Right kidney (tissue), 9 donors: ENCODE results near the gene ZNFX1.
"Not testable (repeated sequence)": the region's sequence is repeated elsewhere in the genome, so short reads cannot be mapped to it uniquely, and the experiment has no call there.

Experiments
- DNase-seq: peaks from one replicate; pipeline ENCODE4 v3.0.0-alpha.2; 2016
- long read RNA-seq, 8 donors: transcript quantifications; one replicate each; lab custom pipeline, GENCODE V29; 2026

Gene ZNFX1
- long read RNA-seq, donor 1: 0 reads
- long read RNA-seq, donor 2, partial matches to known transcripts: 549 of 894 reads
- long read RNA-seq, donor 2, other reads (novel, unspliced or antisense): 345 of 894 reads
- long read RNA-seq, donor 3, partial matches to known transcripts: 67 of 328 reads
- long read RNA-seq, donor 3, other reads (novel, unspliced or antisense): 261 of 328 reads
- long read RNA-seq, donor 4, partial matches to known transcripts: 439 of 725 reads
- long read RNA-seq, donor 4, other reads (novel, unspliced or antisense): 286 of 725 reads
- long read RNA-seq, donor 5: 0 reads
- long read RNA-seq, donor 6, partial matches to known transcripts: 481 of 707 reads
- long read RNA-seq, donor 6, other reads (novel, unspliced or antisense): 226 of 707 reads
- long read RNA-seq, donor 7, partial matches to known transcripts: 879 of 1,404 reads
- long read RNA-seq, donor 7, other reads (novel, unspliced or antisense): 525 of 1,404 reads
- long read RNA-seq, donor 8, partial matches to known transcripts: 191 of 616 reads
- long read RNA-seq, donor 8, other reads (novel, unspliced or antisense): 425 of 616 reads

DNA sequence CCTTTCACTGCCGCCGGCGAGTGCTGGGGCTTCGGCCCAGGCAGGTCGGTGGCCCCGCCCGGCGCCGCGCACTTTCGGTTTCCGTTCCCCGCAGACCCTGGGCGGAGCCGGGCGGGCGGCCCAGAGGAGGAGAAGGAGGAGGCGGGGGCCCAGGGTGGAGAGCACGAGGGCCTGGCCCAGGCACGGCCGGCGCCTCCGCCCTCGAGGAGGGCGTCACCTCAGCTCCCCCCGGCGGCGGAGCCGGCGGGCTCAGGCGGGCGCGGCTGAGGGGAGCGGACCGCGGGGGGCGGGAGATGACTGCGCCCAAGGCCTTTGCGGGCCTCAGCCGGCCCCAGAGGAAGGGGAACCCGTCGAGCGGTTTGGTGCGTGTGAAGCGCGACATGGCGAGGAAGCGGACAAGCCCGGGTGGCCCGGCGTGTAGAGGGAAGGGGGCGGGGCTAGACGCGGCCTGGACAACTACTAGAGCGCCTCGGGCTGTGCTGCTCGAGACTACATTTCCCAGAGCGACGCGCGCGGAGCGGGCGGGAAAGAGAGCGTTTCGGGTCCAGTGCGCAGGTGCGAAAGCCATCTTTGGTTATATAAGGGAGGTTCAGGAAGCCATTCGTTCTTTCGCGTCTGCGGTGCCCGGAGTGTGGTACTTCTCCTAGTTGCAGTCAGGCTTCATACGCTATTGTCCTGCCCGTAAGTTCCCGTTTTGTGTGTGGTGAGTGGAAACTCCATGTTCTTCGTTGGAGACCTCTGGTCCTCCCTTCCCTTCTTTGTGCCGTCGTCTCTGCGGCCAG lies at the start of gene ZNFX1:
TSS of gene ZNFX1 (minus strand) at position 22 of the 782 bp plus-strand sequence. CDS start 2,218 bp downstream, outside the sequence.
- DNase-seq: peak; percentile 100

DNA sequence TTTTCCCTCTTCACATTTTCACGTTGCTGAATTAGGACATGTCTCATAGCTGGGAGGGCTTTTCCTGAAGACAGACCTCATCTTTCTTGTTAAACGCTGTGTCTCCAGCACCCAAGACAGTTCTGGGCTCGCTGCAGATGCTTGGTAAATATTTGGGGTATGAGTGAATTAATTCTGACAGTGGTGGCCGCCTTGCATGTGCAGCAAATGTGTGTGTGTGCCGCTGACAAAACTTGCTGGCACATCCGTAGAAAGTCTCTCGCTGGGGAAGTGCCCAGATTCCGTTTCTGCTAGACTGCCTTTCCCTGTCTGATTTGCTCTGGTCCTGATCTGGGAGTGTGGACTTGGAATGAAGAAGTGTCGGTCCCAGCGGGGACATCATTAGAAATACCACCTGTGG lies 48.2 kb upstream of the ZNFX1 start:
- no peak for DNase-seq

DNA sequence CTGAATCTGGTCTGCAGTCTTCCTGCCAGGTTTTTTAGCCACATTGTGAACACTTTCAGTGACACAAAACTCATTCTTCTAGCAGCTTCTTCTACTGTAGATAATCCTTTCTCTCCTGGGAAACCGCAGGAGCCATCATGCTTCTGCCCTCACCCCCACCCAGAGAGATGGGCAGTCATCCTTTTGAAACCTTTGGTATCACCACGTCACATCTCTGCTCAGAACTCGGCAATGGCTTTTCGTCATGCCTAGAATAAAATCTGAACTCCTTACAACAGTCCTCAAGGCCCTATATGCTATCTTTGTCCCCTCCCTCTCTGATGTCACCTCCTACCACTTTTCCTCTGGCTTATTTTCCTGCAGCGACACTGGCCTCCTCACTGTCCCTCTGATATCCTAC lies 46.4 kb upstream of the ZNFX1 start:
- DNase-seq: no peak

DNA sequence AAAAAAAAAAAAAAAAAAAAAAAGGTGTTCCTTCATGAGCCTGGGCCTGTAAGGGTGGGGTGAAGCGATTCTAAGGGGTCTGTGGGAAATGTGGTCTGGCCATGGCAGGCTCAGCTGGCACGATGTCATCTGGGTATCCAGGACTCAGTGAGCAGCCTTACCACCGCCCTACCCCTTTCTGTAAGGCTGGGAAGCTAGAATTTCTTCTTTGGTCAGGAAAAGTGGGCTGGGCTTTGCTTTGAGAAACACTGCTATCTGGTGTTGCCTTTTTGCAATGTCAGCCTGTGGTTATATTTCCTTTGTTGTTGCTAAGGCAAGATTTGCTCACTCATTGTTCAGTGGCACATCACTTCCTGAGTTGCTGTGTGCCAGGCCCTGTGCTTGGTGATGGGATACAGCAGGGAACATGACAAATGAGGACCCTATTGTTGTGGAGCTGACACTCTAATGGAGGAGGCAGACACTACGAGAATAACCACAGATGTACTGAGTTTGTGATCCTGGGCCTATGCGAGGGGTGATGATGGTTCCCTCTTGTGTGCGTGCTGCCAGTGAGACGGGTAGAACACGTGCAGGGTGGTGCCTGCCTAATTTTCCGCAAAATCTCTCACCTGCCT lies 45.9 kb upstream of the ZNFX1 start:
- DNase-seq: no peak

DNA sequence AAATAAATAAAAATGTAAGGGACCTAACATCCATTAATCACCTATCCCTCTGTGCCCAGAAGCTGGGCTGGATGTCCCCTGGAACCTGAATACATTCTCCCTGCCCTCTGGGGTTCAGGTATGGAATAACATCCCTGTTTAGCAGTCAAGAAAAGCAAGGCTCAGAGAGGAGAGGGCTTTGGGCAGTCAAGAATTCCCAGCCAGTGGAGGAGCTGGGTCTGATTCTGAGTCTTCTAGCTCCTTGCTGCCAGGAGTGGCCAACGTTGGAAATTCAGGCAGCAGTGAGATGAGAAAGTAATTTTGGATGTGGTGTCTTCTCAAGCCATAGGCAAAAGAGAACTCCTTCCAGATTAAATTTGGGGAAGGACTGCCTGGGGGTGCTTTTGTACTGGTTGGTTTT lies 42.6 kb upstream of the ZNFX1 start:
- no peak for DNase-seq

DNA sequence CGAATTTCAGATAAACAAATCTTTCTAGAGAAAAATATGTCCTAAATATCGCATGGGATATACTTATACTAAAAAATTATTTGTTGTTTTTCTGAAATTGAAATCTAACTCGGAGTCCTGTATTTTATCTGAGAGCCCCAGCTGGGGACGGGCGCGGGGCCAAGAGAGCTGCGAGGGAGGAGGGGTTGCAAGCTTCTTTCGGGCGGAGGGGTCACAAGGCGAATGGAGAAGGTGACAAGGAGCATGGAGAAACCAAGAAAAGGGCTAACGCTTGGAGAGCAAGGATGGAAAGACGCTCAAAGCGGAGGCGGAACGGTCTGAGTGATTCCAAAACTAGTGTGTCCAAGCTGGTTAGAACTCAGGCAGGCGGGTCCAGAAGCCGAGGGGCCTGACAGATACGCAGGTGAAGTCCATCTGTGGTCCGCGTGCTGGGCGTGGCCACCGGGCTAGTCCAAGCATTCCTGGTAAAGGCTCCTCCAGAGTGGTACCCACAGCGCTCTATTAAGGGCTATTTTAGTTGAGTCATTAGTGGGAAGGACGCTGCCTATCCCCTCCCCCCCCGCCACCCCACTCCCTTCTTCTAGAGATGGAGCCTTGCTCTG lies 41.5 kb upstream of the ZNFX1 start:
- DNase-seq: no peak

DNA sequence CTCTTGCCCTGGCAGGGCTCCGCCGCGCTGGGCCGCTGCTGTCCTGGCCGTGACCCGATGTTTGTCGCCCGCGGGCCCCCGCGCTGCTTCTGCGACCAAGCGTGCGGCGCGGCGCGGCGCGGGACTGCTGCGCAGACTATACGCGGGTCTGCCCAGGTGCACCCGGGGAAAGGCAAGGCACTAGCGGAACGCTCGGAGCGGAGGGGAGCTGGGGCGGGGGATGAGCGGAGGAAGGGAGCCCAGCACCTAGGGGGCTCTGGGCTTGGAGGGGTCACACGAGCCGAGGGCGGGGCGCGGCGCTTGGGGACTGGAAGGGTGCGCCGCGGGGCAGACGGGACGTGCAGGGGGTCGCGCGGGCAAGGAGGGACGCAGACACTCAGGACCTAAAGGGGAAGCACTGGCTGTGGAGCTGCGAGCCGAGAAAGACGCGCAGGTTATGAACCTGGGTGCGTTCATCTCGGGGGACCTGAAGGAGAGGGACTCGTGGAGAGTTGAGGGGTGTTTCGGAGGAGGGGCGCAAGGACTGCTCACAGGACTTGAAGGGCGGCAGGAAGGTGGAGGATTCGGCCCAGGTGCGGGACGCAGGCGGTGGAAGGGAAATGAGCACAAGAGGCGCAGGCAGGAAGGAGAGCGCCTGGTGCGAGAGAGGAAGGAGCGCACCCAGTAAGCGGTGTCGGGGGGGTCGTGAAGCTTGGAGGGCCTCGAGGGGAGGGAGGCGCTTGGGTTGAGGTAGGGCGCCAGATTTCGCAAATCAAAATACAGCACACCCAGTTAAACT lies 40.8 kb upstream of the ZNFX1 start:
- no peak for DNase-seq

DNA sequence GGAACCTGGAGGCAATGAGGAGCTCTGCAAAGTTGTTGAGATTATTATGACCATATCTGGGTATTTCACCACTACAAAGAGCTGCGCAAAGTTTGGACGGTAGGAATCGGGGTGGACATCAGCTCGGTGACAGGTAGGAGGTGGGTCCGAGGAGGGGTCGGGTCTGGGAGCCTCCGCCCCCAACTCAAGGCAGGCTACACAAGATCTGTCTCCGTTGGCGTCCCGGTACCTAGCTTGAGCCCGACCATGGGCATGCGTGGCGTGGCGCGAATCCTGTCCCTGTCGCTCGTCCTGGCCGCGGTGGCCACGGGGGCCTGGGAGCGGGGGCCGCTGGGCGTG lies 40.2 kb upstream of the ZNFX1 start:
- peak; percentile 28 for DNase-seq

DNA sequence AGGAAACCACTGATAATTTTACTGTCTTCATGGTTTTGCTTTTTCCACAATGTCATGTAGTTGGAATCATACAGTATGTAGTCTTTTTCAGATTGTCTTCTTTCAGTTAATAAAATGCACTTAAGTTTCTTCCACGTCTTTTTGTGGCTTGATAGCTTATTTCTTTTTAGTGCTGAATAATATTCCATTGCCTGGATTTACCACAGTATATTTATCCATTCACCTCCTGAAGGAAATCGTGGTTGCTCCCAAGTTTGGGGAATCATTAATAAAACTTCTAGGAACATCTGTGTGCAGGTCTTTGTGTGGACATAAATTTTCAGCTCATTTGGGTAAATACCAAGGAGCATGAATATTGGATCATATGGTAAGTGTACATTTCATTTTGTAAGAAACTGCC lies 38.8 kb upstream of the ZNFX1 start:
- no peak for DNase-seq

DNA sequence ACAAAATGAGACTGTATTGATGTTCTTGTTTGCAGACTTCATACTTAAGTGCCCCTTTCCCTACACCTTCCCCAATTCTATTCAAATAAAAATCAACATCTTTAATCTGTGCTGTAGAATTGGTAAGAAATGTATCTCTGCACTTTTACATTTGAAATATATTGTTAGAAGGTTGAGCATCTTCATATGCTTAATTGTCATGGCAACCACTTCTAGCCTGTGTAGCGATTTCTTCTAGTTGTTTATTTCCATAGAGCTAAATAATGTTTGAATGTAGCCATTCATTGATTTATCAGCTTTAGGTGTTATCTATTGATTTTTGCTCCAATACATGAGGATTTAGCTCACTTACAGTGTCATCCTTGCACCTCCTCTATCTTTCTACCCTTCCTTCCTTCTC lies 37.7 kb upstream of the ZNFX1 start:
- no peak for DNase-seq

DNA sequence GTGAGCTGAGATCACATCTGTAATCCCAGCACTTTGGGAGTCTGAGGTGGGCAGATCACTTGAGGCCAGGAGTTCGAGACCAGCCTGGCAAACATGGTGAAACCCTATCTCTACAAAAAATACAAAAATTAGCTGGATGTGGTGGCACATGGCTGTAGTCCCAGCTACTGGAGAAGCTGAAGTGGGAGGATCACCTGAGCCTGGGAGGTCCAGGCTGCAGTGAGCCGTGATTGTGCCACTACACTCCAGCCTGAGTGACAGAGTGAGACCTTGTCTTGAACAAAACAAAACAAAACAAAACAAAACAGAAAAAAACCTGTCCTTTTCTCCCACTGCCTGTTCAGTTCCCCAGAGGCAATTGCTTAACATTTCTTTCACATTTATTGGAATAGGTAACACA lies 36.2 kb upstream of the ZNFX1 start:
- DNase-seq: not testable (repeated sequence)

DNA sequence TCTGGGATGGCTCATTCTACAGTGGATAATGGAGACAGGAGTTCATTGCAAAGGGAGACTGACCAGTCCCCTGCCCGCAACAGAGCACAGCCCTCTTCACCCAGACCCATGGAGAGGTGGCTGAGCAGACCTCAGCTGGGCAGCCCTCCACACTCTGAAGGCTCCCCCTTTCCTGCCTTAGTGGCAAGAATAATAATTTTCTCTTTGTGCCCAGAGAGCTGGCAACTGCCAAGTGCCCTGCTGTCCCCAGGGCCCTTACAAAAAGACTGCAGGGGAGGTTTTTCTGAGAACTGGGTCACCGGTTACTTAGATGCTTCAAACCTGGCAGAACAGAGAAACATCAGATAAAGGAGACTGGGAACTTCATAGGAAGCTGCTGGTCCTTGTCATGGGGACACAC lies 35.4 kb upstream of the ZNFX1 start:
- no peak for DNase-seq

DNA sequence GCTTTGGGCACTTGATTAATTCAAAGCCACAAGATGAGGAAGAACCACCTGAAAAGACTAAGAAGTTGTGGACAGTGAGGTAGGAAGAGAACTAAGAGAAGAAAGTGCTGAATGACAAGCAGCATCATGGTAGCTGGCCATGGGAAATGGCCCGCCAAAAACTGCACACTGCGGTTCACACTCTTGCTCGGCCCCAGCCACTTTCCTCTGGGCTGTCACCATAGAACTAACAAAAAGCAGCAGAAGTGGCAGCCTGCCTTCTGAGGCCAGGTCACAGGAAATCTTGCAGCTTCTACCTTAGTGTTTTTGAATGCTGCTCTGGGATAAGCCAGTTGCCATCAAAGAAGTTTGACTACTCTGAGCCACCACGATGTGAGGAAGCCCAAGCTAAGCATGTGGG lies 34.8 kb upstream of the ZNFX1 start:
- DNase-seq: no peak

DNA sequence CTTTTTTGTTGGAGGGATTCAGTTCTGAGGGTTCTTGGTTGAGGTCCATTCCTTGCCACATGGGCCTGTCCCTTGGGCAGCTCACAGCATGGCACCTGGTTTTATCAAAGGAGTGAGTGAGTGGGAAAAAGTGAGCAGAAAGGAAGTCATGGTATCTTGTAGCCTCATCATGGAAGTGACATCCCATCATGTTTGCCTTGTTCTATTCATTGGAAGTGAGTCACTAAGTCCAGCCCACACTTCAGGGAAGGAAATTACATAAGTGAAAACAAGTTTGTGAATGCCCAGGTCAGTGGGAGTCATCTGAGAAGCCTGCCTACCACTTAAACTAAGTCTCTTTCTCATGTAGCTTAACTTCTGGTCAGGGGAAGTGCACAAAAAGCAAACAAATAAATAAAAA lies 32.8 kb upstream of the ZNFX1 start:
- no peak for DNase-seq

DNA sequence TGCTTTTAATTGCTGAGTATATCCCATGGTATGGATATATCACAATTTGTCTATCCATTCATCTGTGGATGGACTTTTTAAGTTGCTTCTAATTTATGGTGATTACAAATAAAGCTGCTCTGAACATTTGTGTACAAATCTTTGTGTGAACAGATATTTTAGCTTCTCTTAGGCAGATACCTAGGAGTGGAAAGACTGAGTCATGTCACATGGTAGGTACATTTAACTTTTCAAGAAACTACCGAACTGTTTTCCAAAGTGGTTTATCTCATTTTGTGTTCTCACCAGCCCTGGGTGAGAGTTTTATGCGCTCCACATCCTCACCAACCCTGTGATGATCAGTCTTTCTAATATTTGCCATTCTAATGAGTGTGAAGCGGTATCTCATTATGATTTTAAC lies 31.0 kb upstream of the ZNFX1 start:
- DNase-seq: no peak

DNA sequence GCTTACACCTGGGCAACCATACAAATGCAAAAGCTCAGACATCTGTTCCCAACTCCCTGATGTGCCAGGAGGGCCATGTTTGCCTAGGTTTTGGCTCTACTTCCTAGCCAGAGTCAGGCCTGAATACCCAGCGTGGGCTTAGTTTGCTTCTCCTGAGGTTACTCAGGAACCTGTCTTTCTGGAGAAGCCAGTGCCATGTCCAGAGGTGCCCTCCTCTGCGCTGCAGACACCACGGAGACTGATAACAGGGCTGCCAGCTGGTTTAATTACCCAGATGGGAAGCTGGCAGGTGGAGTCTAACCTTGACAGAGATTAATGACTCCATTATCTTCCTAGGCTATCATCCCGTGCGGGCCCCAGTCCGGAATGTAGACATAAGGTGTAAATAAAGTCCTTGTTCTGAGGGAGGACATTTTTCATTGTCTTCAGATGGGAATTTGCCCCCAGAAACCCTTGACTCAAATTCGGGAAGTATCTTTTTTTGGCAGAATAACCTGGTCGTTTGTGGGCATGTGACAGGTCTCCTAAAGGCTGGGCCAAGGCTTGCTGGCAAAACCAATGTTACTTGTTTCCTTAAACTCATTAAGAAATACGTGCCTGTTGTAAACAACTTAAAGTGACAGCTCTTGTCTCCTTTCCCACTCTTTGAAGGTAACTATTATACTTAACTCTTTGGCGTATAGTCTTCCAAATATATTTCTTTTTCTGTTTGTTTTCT lies 29.2 kb upstream of the ZNFX1 start:
- no peak for DNase-seq

DNA sequence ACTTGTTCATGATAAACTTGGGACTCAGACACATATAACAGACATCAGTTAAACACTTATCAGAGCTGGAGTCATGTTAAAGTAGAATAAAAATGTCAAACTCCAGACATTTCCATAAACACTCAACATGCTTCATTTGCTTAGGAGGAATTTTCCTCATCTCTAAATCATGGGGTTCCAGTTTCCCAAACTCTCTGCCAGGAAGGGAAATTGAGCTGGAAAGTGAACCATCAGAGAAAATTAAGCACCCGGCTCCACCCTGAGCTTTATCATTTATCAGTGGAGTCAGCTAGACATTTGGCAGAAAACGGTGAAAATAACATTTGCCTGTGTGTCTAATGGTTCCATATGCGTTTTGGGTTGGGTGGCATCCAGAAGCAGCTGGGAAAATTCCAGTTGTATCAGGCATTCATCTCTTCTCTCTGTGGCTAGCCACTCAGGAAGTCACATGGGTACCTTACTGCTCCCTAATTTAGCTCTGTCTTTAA lies 25.3 kb upstream of the ZNFX1 start:
- no peak for DNase-seq

DNA sequence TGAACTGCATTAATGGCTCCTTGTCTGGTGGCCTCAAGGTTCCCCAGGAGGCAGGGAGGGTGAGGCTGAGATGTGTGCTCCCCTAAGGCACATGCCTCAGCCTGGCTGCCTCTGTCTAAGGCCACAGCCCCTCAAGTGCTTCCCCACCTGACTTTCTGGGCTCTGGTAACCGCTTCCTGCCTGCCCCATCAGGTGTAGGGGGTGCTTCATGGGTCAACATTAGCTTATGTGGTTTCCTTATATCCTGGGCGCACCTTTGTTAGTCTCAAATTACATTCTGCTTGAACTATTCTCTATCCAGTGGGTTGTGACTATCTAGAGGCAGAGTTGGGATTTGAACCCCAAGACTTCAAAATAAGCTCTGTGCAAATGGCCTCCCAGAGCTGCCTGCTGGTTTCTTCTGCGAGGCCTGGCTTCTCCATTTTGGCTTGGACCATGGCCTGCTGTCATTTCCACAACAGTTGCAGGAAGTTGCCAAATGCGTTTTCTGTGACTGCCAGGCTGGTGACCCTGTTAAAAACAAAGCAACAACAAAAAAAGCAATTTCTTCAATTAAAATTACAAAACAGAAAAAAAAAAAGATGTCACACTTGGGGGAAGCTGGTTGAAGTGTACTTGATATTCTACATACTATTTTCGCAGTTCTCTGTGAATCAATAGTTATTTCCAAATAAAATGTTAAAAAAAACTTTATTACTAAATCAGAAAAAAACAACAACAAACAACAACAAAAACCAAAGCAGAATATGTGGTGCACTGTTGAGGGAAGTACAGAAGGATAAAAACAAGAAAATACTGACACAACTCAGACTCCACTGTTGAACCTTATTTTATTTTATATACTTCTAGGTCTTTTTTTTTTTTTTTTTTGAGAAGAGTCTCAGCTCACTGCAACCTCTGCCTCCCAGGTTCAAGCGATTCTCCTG lies 20.0 kb upstream of the ZNFX1 start:
- DNase-seq: no peak

DNA sequence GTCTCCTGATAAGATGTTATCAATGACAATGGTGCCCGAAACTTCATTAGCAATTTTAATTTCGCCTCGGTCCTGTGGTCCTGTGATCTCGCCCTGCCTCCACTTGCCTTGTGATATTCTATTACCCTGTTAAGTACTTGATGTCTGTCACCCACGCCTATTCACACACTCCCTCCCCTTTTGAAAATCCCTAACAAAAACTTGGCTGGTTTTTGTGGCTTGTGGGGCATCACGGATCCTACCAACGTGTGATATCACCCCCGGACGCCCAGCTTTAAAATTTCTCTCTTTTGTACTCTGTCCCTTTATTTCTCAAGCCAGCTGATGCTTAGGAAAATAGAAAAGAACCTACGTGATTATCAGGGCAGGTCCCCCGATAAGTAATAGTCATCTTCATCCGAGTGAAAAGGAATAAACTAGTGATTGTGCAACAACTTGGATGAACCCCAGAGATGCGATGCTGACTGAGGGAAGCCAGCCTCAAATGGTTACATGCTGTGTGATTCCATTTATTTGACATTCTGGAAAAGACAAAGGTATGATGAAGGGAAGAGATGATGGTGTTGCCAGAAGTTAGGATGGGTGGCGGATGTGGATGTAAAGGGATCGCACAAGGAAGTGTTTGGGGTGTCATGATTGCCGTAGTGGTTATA lies 16.3 kb upstream of the ZNFX1 start:
- DNase-seq: not testable (repeated sequence)
